Transverse colon (tissue), 4 donors: ENCODE measurements around the gene NXPH4. TPM values are rescaled to one million over a fixed set of nuclear protein-coding genes. Genes with fewer than 3 reads are reported as not detected.

Source experiments
- DNase-seq: peaks from one replicate; pipeline ENCODE4 v3.0.0-alpha.2; 2019
- H3K27ac ChIP-seq, 4 donors: fragments of 200-600 bp; sonication (generic); 2 replicates each; pipeline ENCODE4 v1.5.1; 2016 to 2018; ENCODE audit warnings: inconsistent platforms in 4 of 4
- H3K27me3 ChIP-seq: fragments of 200-600 bp; sonication (generic); 2 replicates; pipeline ENCODE4 v1.5.1; 2017; ENCODE audit warnings: inconsistent platforms
- H3K36me3 ChIP-seq, 4 donors: fragments of 200-600 bp; sonication (generic); 2 replicates each; pipeline ENCODE4 v1.5.1; 2017 to 2019; ENCODE audit warnings: inconsistent platforms in 4 of 4
- H3K4me1 ChIP-seq, 4 donors: fragments of 200-600 bp; sonication (generic); 2 replicates each; pipeline ENCODE4 v1.5.1; 2017 to 2020; ENCODE audit warnings: inconsistent platforms in 4 of 4
- H3K4me3 ChIP-seq, 4 donors: fragments of 200-600 bp; sonication (generic); 1 replicate in 1 of 4; 2 replicates in 3 of 4; pipeline versions ENCODE4 v1.5.1 to v1.6.1; 2017 to 2019; ENCODE audit warnings: inconsistent platforms in 4 of 4
- H3K9me3 ChIP-seq, 2 donors: fragments of 200-600 bp; sonication (generic); 2 replicates each; pipeline ENCODE4 v1.5.1; 2017 to 2019; ENCODE audit warnings: inconsistent platforms in 2 of 2
- CTCF ChIP-seq, 5 experiments: fragments of 200-600 bp in 3 of 5; fragments of 450-650 bp in 2 of 5; sonication (generic) in 3 of 5; IDR thresholded peaks; 1 replicate in 2 of 5; 2 replicates in 3 of 5; pipeline ENCODE4 v1.5.1; 2016 to 2017; ENCODE audit warnings: antibody characterized with exemption in 5 of 5, inconsistent platforms in 3 of 5, mild to moderate bottlenecking in 2 of 5, moderate library complexity in 1 of 5
- EP300 ChIP-seq: sonication (generic); formaldehyde crosslinking; IDR thresholded peaks from one replicate; pipeline ENCODE4 v1.6.1; 2017; ENCODE audit warnings: antibody characterized with exemption, low read depth
- POLR2A ChIP-seq: fragments of 450-650 bp; IDR thresholded peaks from one replicate; pipeline ENCODE4 v1.6.1; 2016; ENCODE audit warnings: antibody characterized with exemption, mild to moderate bottlenecking, moderate library complexity
- POLR2AphosphoS5 ChIP-seq, 3 donors: sonication (generic); formaldehyde crosslinking; IDR thresholded peaks; one replicate each; pipeline ENCODE4 v1.6.1; 2016; ENCODE audit warnings: antibody characterized with exemption in 3 of 3
- WGBS, 2 donors: methylation state at CpG; one replicate each; pipeline ENCODE4 v1.1.5; 2018; ENCODE audit warnings: low coverage in 1 of 2; 5-methylcytosine and 5-hydroxymethylcytosine counted together
- in situ Hi-C, 4 donors: fragments of 200-750 bp; cut with MboI; loops; one replicate each; pipeline versions ENCODE4 v1.15.0 to v1.15.1; 2017; ENCODE audit warnings: low sequenced_read_pairs in 3 of 4, low pct_ligation_motif_present in 1 of 4, low pct_unique_long_range_greater_than_20kb in 1 of 4
- intact Hi-C: fragments of 100-400 bp; cut with DNase I; formaldehyde crosslinking; loops from one replicate; pipeline ENCODE4 v1.15.1; 2023; ENCODE audit warnings: low total_unique reads
- total RNA-seq, 4 donors: library from RNA; depleted of rRNA; stranded (reverse); fragments of >200 nt; gene quantifications; one replicate each; pipeline ENCODE4 v1.1.0, GENCODE V29; 2016

NXPH4 gene
- total RNA-seq, 4 donors from 2014 or later = not detected

GRCh38 chr12:57235728-57236131 lies 19.1 kb downstream of the NXPH4 start:
- Histone ChIP-seq H3K4me3 (no peak overlapping the region), H3K4me1 (peaks cover 21 to 35% (median 31%) of the 10 kb centered on the region in 4 donors), H3K27me3 (peaks cover 55% of the 10 kb centered on the region), H3K9me3 (no peaks in the 10 kb centered on the region), H3K27ac (peak overlapping the region in 1 of 4 donors; percentile 5), H3K36me3 (peaks cover 0 to 16% (median 0%) of the 10 kb centered on the region in 4 donors)
- TF ChIP-seq POLR2A = no peak
- no peak for TF ChIP-seq POLR2AphosphoS5 (IDR thresholded peaks at IDR 0.05)
- no peak for TF ChIP-seq EP300
- no peak for TF ChIP-seq CTCF (IDR thresholded peaks at IDR 0.05)
- 73 to 100% methylated on average over 3 to 8 of the region's 8 CpGs for WGBS, 2 donors
- in situ Hi-C loops (no loop called here), intact Hi-C loops (no loop called here)
- DNase-seq = no peak

- peaks cover 22 to 38% (median 34%) of the 10 kb centered on the region in 4 donors for H3K4me1 ChIP-seq
- no peaks in the 10 kb centered on the region for H3K9me3 ChIP-seq
- in situ Hi-C loops = no loop called here
- no peak for TF ChIP-seq POLR2A
- TF ChIP-seq CTCF (IDR thresholded peaks at IDR 0.05) = no peak
- no peak for TF ChIP-seq POLR2AphosphoS5 (IDR thresholded peaks at IDR 0.05)
- no peak for TF ChIP-seq EP300
- WGBS, 2 donors = 24% methylated on average over 18 of the region's 40 CpGs; no CpG with 5 or more reads in 1 of the 2 donors
- intact Hi-C loops = no loop called here
- H3K27ac ChIP-seq = no peak overlapping the region
- peaks cover 0 to 16% (median 0%) of the 10 kb centered on the region in 4 donors for H3K36me3 ChIP-seq
- no peak overlapping the region for H3K4me3 ChIP-seq
- no peak for DNase-seq
- peaks cover 61% of the 10 kb centered on the region for H3K27me3 ChIP-seq
These were observed 19.8 kb downstream of the NXPH4 start for GRCh38 chr12:57236201-57236924.

GRCh38 chr12:57236925-57237595 lies 20.5 kb downstream of the NXPH4 start:
- no peak for DNase-seq
- H3K9me3 ChIP-seq = no peaks in the 10 kb centered on the region
- intact Hi-C loops (no loop called here), in situ Hi-C loops (no loop called here)
- no peak overlapping the region for H3K4me3 ChIP-seq
- no peak overlapping the region for H3K27ac ChIP-seq
- H3K36me3 ChIP-seq = peaks cover 0 to 16% (median 0%) of the 10 kb centered on the region in 4 donors
- WGBS, 2 donors = 26% methylated on average over 9 of the region's 9 CpGs; no CpG with 5 or more reads in 1 of the 2 donors
- peaks cover 26 to 45% (median 41%) of the 10 kb centered on the region in 4 donors for H3K4me1 ChIP-seq
- H3K27me3 ChIP-seq = peaks cover 68% of the 10 kb centered on the region
- TF ChIP-seq CTCF (IDR thresholded peaks at IDR 0.05) (no peak), POLR2AphosphoS5 (IDR thresholded peaks at IDR 0.05) (no peak), POLR2A (no peak), EP300 (no peak)

GRCh38 chr12:57237596-57237931 lies 21.0 kb downstream of the NXPH4 start:
- Histone ChIP-seq H3K36me3 (peaks cover 0 to 15% (median 0%) of the 10 kb centered on the region in 4 donors), H3K9me3 (no peaks in the 10 kb centered on the region), H3K4me1 (peaks cover 29 to 50% (median 45%) of the 10 kb centered on the region in 4 donors), H3K27me3 (peaks cover 73% of the 10 kb centered on the region), H3K4me3 (no peak overlapping the region), H3K27ac (no peak overlapping the region)
- WGBS, 2 donors = 32 to 48% methylated on average over 3 to 5 of the region's 5 CpGs
- DNase-seq = no peak
- TF ChIP-seq POLR2AphosphoS5 (IDR thresholded peaks at IDR 0.05) = no peak
- no peak for TF ChIP-seq POLR2A
- TF ChIP-seq EP300 = no peak
- intact Hi-C loops (no loop called here), in situ Hi-C loops (no loop called here)
